GM23338 (cell line): ENCODE results near the gene PINK1. TPM values are rescaled to one million over a fixed set of nuclear protein-coding genes. Genes with fewer than 3 reads are reported as not detected.

Experiments
- CREB1 ChIP-seq: fragments of 250-450 bp; sonication (Bioruptor Pico); IDR thresholded peaks from 2 replicates; pipeline ENCODE4 v1.5.0; 2020; ENCODE audit warnings: low read depth, mild to moderate bottlenecking, moderate library complexity
- EZH2 ChIP-seq: fragments of 200-600 bp; sonication (generic); IDR thresholded peaks from one replicate; pipeline ENCODE4 v1.8.0; 2017; ENCODE audit warnings: antibody characterized with exemption, mild to moderate bottlenecking, low read depth; ENCODE audit not compliant: unreplicated experiment
- EZH2phosphoT487 ChIP-seq: fragments of 200-600 bp; sonication (generic); IDR thresholded peaks from one replicate; pipeline ENCODE4 v1.8.1; 2018; ENCODE audit warnings: antibody characterized with exemption; ENCODE audit not compliant: unreplicated experiment
- JUNB ChIP-seq: IDR thresholded peaks from one replicate; pipeline ENCODE4 v1.6.1; 2016; ENCODE audit warnings: antibody characterized with exemption; ENCODE audit not compliant: unreplicated experiment
- NANOG ChIP-seq: IDR thresholded peaks from 2 replicates; pipeline ENCODE4 v1.6.1; 2016; ENCODE audit warnings: antibody characterized with exemption, borderline replicate concordance
- POLR2AphosphoS5 ChIP-seq: IDR thresholded peaks from 2 replicates; pipeline ENCODE4 v1.6.1; 2016; ENCODE audit warnings: antibody characterized with exemption, low read depth
- STAT1 ChIP-seq: IDR thresholded peaks from one replicate; pipeline ENCODE4 v1.6.1; 2016; ENCODE audit warnings: antibody characterized with exemption; ENCODE audit not compliant: unreplicated experiment
- polyA plus RNA-seq: library from polyadenylated mRNA; unstranded; fragments of >200 nt; fragmentation: Nextera tagmentation; extraction: Ambion mirVana; gene quantifications from 2 replicates; pipeline ENCODE4 v1.2.1, GENCODE V29; 2016
- total RNA-seq: library from RNA; depleted of rRNA; stranded (reverse); fragments of >200 nt; shearing (Covaris generic); gene quantifications from 2 replicates; pipeline ENCODE4 v1.2.3, GENCODE V29; 2014
- TF ChIP-seq, protein P1 (sequence below): fragments of 250-450 bp; sonication (Bioruptor Pico); IDR thresholded peaks from 2 replicates; pipeline ENCODE4 v1.5.0; 2020; ENCODE audit warnings: mild to moderate bottlenecking, moderate library complexity
- TF ChIP-seq, protein P2 (sequence below): IDR thresholded peaks from 2 replicates; pipeline ENCODE4 v1.6.1; 2016; ENCODE audit warnings: antibody characterized with exemption

The PINK1 gene
- total and polyA plus RNA-seq, 2 experiments from 2014 or later: 20.8 to 42.7 TPM

DNA sequence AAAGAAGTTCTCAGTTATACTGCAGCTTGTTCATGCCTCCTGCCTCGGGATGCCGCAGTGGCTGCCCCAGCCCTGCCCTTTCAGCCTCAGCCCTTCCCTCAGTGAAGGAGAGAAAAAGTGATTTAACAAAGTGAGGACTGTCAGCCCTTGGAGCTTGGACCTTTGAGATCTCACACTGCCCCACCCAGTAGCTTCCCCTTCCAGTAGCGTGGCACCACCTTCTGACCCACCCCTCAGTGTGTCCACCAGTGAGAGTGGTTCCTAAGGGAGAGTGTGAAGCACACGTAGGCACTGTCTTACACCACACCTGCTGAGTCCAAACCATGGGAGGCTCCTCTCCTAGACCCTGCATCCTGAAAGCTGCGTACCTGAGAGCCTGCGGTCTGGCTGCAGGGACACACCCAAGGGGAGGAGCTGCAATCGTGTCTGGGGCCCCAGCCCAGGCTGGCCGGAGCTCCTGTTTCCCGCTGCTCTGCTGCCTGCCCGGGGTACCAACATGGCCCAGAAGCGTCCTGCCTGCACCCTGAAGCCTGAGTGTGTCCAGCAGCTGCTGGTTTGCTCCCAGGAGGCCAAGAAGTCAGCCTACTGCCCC is 44.5 kb upstream of the PINK1 start, which contains the start of gene CDA (continued):
- TF ChIP-seq, protein P1, sequence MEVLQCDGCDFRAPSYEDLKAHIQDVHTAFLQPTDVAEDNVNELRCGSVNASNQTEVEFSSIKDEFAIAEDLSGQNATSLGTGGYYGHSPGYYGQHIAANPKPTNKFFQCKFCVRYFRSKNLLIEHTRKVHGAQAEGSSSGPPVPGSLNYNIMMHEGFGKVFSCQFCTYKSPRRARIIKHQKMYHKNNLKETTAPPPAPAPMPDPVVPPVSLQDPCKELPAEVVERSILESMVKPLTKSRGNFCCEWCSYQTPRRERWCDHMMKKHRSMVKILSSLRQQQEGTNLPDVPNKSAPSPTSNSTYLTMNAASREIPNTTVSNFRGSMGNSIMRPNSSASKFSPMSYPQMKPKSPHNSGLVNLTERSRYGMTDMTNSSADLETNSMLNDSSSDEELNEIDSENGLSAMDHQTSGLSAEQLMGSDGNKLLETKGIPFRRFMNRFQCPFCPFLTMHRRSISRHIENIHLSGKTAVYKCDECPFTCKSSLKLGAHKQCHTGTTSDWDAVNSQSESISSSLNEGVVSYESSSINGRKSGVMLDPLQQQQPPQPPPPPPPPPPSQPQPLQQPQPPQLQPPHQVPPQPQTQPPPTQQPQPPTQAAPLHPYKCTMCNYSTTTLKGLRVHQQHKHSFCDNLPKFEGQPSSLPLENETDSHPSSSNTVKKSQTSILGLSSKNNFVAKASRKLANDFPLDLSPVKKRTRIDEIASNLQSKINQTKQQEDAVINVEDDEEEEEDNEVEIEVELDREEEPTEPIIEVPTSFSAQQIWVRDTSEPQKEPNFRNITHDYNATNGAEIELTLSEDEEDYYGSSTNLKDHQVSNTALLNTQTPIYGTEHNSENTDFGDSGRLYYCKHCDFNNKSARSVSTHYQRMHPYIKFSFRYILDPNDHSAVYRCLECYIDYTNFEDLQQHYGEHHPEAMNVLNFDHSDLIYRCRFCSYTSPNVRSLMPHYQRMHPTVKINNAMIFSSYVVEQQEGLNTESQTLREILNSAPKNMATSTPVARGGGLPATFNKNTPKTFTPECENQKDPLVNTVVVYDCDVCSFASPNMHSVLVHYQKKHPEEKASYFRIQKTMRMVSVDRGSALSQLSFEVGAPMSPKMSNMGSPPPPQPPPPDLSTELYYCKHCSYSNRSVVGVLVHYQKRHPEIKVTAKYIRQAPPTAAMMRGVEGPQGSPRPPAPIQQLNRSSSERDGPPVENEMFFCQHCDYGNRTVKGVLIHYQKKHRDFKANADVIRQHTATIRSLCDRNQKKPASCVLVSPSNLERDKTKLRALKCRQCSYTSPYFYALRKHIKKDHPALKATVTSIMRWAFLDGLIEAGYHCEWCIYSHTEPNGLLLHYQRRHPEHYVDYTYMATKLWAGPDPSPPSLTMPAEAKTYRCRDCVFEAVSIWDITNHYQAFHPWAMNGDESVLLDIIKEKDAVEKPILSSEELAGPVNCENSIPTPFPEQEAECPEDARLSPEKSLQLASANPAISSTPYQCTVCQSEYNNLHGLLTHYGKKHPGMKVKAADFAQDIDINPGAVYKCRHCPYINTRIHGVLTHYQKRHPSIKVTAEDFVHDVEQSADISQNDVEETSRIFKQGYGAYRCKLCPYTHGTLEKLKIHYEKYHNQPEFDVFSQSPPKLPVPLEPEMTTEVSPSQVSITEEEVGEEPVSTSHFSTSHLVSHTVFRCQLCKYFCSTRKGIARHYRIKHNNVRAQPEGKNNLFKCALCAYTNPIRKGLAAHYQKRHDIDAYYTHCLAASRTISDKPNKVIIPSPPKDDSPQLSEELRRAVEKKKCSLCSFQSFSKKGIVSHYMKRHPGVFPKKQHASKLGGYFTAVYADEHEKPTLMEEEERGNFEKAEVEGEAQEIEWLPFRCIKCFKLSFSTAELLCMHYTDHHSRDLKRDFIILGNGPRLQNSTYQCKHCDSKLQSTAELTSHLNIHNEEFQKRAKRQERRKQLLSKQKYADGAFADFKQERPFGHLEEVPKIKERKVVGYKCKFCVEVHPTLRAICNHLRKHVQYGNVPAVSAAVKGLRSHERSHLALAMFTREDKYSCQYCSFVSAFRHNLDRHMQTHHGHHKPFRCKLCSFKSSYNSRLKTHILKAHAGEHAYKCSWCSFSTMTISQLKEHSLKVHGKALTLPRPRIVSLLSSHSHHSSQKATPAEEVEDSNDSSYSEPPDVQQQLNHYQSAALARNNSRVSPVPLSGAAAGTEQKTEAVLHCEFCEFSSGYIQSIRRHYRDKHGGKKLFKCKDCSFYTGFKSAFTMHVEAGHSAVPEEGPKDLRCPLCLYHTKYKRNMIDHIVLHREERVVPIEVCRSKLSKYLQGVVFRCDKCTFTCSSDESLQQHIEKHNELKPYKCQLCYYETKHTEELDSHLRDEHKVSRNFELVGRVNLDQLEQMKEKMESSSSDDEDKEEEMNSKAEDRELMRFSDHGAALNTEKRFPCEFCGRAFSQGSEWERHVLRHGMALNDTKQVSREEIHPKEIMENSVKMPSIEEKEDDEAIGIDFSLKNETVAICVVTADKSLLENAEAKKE (CRISPR knock-in tag): no peak
- TF ChIP-seq JUNB (no peak), CREB1 (CRISPR knock-in tag) (no peak), EZH2 (no peak), POLR2AphosphoS5 (no peak), STAT1 (no peak), EZH2phosphoT487 (no peak), NANOG (no peak)
- TF ChIP-seq, protein P2, sequence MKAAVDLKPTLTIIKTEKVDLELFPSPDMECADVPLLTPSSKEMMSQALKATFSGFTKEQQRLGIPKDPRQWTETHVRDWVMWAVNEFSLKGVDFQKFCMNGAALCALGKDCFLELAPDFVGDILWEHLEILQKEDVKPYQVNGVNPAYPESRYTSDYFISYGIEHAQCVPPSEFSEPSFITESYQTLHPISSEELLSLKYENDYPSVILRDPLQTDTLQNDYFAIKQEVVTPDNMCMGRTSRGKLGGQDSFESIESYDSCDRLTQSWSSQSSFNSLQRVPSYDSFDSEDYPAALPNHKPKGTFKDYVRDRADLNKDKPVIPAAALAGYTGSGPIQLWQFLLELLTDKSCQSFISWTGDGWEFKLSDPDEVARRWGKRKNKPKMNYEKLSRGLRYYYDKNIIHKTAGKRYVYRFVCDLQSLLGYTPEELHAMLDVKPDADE: no peak
